ENCODE data around the gene ATIC. TPM values are rescaled to one million over a fixed set of nuclear protein-coding genes. Genes with fewer than 3 reads are reported as not detected.
"Not testable (repeated sequence)": the region's sequence is repeated elsewhere in the genome, so short reads cannot be mapped to it uniquely, and the experiment has no call there.

ATIC gene
- total and polyA plus RNA-seq, 11 donors = 16.8 to 108 (median 49.6) TPM

- Histone ChIP-seq H3K4me1 (peaks cover 0 to 9% (median 0%) of the 10 kb centered on the region in 12 donors), H3K9me3 (no peaks in the 10 kb centered on the region), H3K36me3 (peaks cover 0 to 53% (median 42%) of the 10 kb centered on the region in 9 donors), H3K27ac (no peak overlapping the region), H3K27me3 (no peaks in the 10 kb centered on the region), H3K4me3 (no peak overlapping the region)
- WGBS, 4 donors = 87 to 94% (median 90%) methylated on average over 15 of the region's 15 CpGs
- no peak for DNase-seq
- intact Hi-C loops (cut with DNase I) = no loop called here
- ATAC-seq = peak in 1 of 4 donors; percentile 13
- no peak for TF ChIP-seq POLR2A (IDR thresholded peaks at IDR 0.05)
Measured at GRCh38 chr2:215358891-215359575, 47.2 kb downstream of the ATIC start.

- intact Hi-C loops (cut with DNase I) = no loop called here
- H3K36me3 ChIP-seq = peaks cover 0 to 58% (median 48%) of the 10 kb centered on the region in 9 donors
- 96 to 100% (median 98%) methylated on average over 1 of the region's 1 CpG for WGBS, 4 donors
Measured at GRCh38 chr2:215359576-215359922, 47.7 kb downstream of the ATIC start.

GRCh38 chr2:215360059-215360458 is 48.2 kb downstream of the ATIC start:
- H3K9me3 ChIP-seq; intact Hi-C loops (cut with DNase I); H3K4me3 ChIP-seq; DNase-seq; H3K4me1 ChIP-seq; ATAC-seq; H3K27me3 ChIP-seq; H3K27ac ChIP-seq: not testable (repeated sequence)
- 93 to 98% (median 95%) methylated on average over 3 of the region's 3 CpGs for WGBS, 4 donors
- peaks cover 0 to 63% (median 53%) of the 10 kb centered on the region in 9 donors for H3K36me3 ChIP-seq

More at GRCh38 chr2:215359576-215359922, 47.7 kb downstream of the ATIC start:
- Histone ChIP-seq H3K9me3 (no peaks in the 10 kb centered on the region), H3K27me3 (no peaks in the 10 kb centered on the region), H3K4me1 (peaks cover 0 to 5% (median 0%) of the 10 kb centered on the region in 12 donors), H3K4me3 (no peak overlapping the region), H3K27ac (no peak overlapping the region)
- DNase-seq = no peak
- ATAC-seq = no peak
- TF ChIP-seq CTCF (IDR thresholded peaks at IDR 0.05) (no peak), POLR2A (IDR thresholded peaks at IDR 0.05) (no peak)

- 87 to 95% (median 92%) methylated on average over 2 of the region's 2 CpGs for WGBS, 4 donors
- Histone ChIP-seq H3K27me3 (no peaks in the 10 kb centered on the region), H3K4me3 (no peak overlapping the region), H3K36me3 (peaks cover 0 to 69% (median 58%) of the 10 kb centered on the region in 9 donors), H3K27ac (no peak overlapping the region), H3K4me1 (no peaks in the 10 kb centered on the region), H3K9me3 (no peaks in the 10 kb centered on the region)
- intact Hi-C loops (cut with DNase I) = no loop called here
- no peak for TF ChIP-seq CTCF (IDR thresholded peaks at IDR 0.05)
- TF ChIP-seq POLR2A (IDR thresholded peaks at IDR 0.05) = no peak
- no peak for DNase-seq
- no peak for ATAC-seq
Measured at GRCh38 chr2:215360596-215360995, 48.7 kb downstream of the ATIC start.

- intact Hi-C loops (cut with DNase I) = no loop called here
- no peaks in the 10 kb centered on the region for H3K9me3 ChIP-seq
- no peaks in the 10 kb centered on the region for H3K4me1 ChIP-seq
- no peak overlapping the region for H3K4me3 ChIP-seq
- TF ChIP-seq POLR2A (IDR thresholded peaks at IDR 0.05) (no peak), CTCF (IDR thresholded peaks at IDR 0.05) (no peak)
- 87 to 92% (median 90%) methylated on average over 4 of the region's 4 CpGs for WGBS, 4 donors
- ATAC-seq (no peak), DNase-seq (no peak)
- H3K36me3 ChIP-seq = peaks cover 0 to 76% (median 59%) of the 10 kb centered on the region in 9 donors
- H3K27ac ChIP-seq = no peak overlapping the region
- H3K27me3 ChIP-seq = no peaks in the 10 kb centered on the region
Measured at GRCh38 chr2:215361211-215361875, 49.5 kb downstream of the ATIC start.

Measured in heart left ventricle (tissue), 16 donors.